Mucosa of stomach (tissue), 1 donor: Measurements from ENCODE around the gene AKR1B1.
A peak's percentile ranks its signal among the peaks of the same experiment; 100 is the strongest.

Experiments
- H3K27me3 ChIP-seq: one replicate; pipeline ENCODE4 v1.7.0; 2013; ENCODE audit warnings: mild to moderate bottlenecking, low read length; ENCODE audit not compliant: control insufficient read depth, insufficient read depth
- H3K36me3 ChIP-seq: one replicate; pipeline ENCODE4 v1.7.0; 2013; ENCODE audit warnings: low read length; ENCODE audit not compliant: control insufficient read depth, insufficient read depth
- H3K4me1 ChIP-seq: one replicate; pipeline ENCODE4 v1.7.0; 2013; ENCODE audit warnings: mild to moderate bottlenecking, low read length; ENCODE audit not compliant: control insufficient read depth, insufficient read depth
- H3K4me3 ChIP-seq: one replicate; pipeline ENCODE4 v1.7.0; 2013; ENCODE audit warnings: low read length
- H3K9ac ChIP-seq: one replicate; pipeline ENCODE4 v1.7.0; 2013; ENCODE audit warnings: mild to moderate bottlenecking, low read length, moderate library complexity
- H3K9me3 ChIP-seq: one replicate; pipeline ENCODE4 v1.7.0; 2013; ENCODE audit warnings: mild to moderate bottlenecking, low read length, moderate library complexity; ENCODE audit not compliant: control insufficient read depth
- donor health status: Pancreatic carcinoma.

Gene AKR1B1

DNA sequence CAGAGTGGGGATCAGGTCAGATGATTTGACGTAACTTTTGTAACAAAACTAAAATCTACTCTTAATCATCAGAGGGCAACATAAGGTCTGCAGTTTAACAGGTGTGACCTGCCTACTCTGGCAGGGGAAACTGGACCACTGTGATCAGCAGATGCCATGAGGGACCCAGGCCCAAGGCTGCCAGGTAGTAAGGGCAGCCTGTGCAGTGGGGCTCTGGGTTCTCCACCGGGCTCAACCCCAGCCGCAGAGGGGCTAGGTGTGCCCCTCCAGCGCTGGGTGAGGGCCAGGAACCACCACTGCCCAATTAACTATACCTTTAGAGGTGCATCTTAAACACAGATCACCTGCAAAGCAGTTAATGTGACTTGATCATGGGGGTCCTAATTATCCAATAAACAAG, 17.6 kb downstream of the AKR1B1 start:
- no peak overlapping the region for H3K9ac ChIP-seq
- no peak overlapping the region for H3K4me3 ChIP-seq
- no peaks in the 10 kb centered on the region for H3K9me3 ChIP-seq
- H3K36me3 ChIP-seq, result no peaks in the 10 kb centered on the region
- H3K27me3 ChIP-seq, result no peaks in the 10 kb centered on the region
- no peaks in the 10 kb centered on the region for H3K4me1 ChIP-seq

DNA sequence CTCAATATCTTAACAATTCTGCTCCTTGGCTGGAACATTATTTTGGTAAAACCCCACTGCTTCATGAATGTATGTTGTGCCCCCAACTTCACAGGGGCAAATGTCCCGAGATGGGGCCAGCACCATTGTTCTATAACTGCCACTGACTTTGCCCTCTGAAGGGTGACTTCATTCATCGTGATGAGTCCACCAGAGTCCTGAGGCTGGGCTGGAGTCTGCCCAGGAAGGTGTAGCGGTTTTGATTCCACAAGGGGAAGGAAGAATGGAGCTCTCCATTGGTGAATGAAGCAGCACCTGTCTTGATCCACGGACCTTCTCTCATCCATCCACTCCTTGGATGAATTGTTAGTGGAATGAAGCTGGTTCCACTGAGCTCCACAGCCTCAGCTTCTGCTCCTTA, 18.4 kb downstream of the AKR1B1 start:
- H3K27me3 ChIP-seq, result no peaks in the 10 kb centered on the region
- no peaks in the 10 kb centered on the region for H3K9me3 ChIP-seq
- no peak overlapping the region for H3K9ac ChIP-seq
- H3K4me1 ChIP-seq, result no peaks in the 10 kb centered on the region
- no peaks in the 10 kb centered on the region for H3K36me3 ChIP-seq
- H3K4me3 ChIP-seq, result no peak overlapping the region

DNA sequence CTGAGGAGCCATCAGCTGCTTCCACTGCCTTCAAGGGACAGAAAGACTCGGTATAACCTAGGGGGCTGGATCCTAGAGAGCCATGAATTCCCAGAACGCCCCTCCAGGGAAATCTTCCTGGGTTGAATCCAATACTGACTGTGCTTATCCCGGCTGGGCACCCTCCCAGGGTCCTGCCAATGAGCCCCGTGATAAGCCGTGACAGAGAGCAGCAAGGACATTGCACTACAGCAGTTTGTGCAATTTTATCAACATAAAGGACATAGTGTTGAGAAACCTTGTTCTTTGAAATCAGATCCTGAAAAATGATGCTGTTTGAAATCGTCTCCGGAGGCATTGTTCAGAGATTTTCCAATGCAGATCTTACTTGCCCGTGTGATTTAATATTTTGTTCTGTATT, 18.8 kb downstream of the AKR1B1 start:
- H3K36me3 ChIP-seq, result no peaks in the 10 kb centered on the region

DNA sequence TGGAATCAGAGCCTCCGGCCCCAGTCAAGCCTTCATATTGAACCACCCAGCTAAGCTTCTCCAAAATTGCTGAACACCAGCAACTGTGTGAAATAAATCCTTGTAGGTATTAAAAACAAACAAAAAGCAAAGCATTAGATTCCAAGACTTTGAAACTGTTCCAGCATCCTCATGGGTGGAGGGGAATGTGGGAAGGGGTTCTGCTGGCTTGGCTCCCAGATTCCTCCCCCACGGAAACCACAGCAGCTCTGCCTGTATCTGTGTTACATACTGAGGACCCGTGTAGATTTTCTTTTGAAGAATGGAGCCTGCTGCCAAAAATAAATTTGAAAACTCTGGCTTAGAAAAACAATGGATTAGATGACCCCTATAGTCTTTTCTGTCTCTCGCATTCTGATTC, 20.0 kb downstream of the AKR1B1 start:
- Histone ChIP-seq H3K9me3 (no peaks in the 10 kb centered on the region), H3K4me3 (no peak overlapping the region), H3K9ac (no peak overlapping the region), H3K4me1 (no peaks in the 10 kb centered on the region), H3K36me3 (no peaks in the 10 kb centered on the region), H3K27me3 (no peaks in the 10 kb centered on the region)

More for the DNA sequence above, 18.8 kb downstream of the AKR1B1 start:
- H3K27me3 ChIP-seq, result no peaks in the 10 kb centered on the region
- no peak overlapping the region for H3K4me3 ChIP-seq
- H3K9me3 ChIP-seq, result no peaks in the 10 kb centered on the region
- no peak overlapping the region for H3K9ac ChIP-seq
- H3K4me1 ChIP-seq, result no peaks in the 10 kb centered on the region

DNA sequence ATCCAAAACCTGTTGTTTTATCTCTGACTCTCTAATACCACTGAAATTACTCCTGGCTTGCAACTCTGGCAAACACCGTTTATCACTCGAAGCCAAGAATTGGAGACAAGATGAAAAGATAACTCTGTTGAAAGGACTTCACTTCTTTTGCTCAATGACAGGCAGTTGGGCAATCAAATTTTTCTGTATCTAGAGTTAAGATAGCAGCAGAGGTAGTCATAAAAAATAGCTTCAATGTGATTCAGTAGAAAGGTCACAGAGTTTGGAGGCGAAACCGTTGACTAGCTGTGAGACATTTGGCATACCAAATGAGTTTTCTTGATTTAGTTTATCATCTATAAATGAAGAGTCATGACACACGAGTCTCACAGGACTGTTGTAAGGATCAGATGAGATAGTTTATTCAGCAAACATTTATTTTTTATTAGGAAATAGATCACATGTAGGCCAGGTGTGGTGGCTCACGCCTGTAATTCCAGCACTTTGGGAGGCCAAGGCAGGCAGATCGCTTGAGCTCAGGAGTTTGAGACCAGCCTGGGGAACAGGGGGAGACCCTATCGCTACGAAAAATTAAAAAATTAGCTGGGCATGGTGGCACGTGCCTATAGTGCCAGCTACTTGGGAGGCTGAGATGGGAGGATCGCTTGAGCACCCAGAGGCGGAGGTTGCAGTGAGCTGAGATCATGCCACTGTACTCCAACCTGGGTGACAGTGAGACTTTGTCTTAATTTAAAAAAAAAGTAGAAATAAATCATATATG, 23.6 kb downstream of the AKR1B1 start:
- Histone ChIP-seq H3K4me1 (peaks cover 17% of the 10 kb centered on the region), H3K9me3 (no peaks in the 10 kb centered on the region), H3K4me3 (no peak overlapping the region), H3K9ac (no peak overlapping the region), H3K36me3 (no peaks in the 10 kb centered on the region), H3K27me3 (no peaks in the 10 kb centered on the region)

DNA sequence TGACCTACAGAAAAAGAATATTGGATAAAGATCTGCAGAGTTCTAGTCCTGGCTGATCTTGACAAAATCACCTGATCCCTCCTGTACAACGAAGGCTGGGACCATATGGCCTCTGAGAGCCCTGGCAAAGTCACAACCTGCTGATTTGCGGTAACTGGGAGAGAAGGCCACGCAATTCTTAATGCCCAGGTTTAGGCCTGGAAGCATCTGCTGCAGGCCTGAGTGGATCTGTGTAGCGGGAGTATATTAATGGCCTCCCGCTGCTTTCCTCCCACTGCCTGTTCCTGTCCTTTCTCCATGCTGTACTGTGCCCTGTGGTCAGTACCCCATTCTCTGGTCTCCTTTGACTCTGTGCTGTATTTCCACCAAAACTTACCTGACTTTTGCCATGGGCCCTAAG, 24.2 kb downstream of the AKR1B1 start:
- Histone ChIP-seq H3K9ac (no peak overlapping the region), H3K9me3 (no peaks in the 10 kb centered on the region), H3K36me3 (no peaks in the 10 kb centered on the region), H3K27me3 (no peaks in the 10 kb centered on the region), H3K4me3 (no peak overlapping the region), H3K4me1 (peaks cover 21% of the 10 kb centered on the region)

DNA sequence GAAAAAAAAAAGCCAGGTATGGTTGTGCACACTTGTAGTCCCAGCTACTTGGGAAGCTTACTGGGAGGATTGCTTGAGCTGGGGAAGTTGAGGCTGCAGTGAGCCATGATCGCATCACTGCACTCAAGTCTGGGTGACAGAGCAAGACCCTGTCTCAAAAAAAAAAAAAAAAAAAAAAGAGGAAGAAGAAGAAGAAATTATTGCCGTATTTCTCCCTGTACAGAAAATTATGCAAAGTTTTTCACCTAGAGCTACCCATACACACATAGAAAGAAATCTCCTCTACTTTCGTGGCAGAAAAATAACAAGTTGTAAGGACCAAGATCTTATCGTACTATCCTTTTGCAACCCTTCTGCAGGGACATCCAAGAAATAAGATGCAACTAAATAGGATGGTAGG, 25.5 kb downstream of the AKR1B1 start:
- no peaks in the 10 kb centered on the region for H3K36me3 ChIP-seq
- H3K9ac ChIP-seq, result no peak overlapping the region
- H3K9me3 ChIP-seq, result no peaks in the 10 kb centered on the region
- H3K4me3 ChIP-seq, result no peak overlapping the region
- no peaks in the 10 kb centered on the region for H3K27me3 ChIP-seq
- peaks cover 21% of the 10 kb centered on the region for H3K4me1 ChIP-seq

DNA sequence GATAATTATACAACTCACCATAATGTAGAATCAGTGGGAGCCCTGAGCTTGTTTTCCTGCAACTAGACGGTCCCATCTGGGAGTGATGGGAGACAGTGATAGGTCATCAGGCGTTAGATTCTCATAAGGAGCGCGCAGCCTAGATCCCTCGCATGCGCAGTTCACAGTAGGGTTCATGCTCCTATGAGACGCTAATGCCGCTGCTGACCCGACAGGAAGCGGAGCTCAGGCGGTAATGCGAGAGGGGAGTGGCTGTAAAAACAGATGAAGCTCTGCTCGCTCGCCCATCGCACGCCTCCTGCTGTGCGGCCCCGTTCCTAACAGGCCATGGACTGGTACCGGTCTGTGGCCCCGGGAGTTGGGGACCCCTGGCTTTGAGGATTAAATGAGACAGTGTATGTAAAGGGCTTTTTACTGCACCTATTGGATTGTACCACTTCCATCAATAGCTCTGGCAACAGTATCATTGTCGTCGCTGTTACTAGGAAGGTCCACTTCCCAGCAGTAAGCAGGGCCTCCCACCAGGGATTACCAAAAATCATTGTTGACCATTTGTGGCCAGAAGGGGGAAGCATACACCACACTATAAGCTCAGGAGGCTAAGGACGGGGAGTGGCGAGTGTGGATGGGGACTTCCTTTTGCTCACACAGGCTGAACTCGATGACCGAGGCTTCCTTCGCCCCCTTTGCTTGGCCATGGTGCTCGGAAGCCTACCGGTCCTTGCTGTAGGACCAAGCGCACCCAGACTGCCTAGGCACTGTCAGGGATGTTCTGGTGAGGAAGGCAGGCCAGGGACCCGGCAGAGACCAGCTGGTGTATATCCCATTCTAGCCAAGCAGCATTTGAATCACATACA, 26.4 kb downstream of the AKR1B1 start:
- Histone ChIP-seq H3K27me3 (no peaks in the 10 kb centered on the region), H3K4me3 (peak overlapping the region; percentile 6), H3K9ac (peak overlapping the region; percentile 48), H3K36me3 (no peaks in the 10 kb centered on the region), H3K9me3 (no peaks in the 10 kb centered on the region), H3K4me1 (peaks cover 21% of the 10 kb centered on the region)

DNA sequence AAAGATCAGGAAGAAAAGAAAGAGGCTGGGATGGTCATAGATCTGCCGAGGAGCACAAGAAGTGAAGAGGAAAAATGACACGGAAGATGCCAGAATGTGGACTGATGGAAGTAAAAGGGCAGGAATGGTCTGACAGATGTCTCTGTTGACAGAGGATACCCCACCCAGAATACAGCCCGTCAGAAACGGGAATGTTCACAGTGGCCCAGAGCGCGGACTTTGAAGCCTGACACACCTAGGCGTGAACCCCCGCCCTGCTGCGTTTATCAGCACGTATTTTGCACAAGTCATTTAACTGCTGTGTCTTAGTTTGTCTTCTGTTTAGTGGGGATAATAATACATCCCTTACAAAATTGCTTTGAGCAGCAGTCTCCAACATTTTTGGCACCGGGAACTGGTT, 27.1 kb downstream of the AKR1B1 start:
- no peaks in the 10 kb centered on the region for H3K27me3 ChIP-seq
- no peaks in the 10 kb centered on the region for H3K36me3 ChIP-seq
- H3K9ac ChIP-seq, result peak overlapping the region; percentile 14
- no peaks in the 10 kb centered on the region for H3K9me3 ChIP-seq
- no peak overlapping the region for H3K4me3 ChIP-seq
- H3K4me1 ChIP-seq, result peaks cover 21% of the 10 kb centered on the region

DNA sequence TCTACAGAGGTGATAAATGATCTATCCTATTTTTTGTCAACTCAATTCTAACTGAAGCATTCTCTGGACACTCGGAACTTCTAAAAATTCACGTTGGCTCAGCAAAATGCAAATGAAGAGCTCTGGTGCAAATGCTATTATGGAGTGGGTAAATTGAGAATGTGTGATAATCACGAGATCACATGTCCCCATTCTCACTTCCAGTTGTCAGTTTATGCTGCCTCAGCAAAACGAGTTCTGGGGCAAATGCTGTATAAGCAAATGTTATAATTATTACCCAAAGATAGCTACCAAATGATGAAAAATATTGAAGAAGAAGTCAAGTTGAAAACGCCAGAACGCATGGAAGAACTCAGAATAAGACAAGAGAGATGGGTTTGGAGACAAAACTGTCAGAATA, 29.4 kb downstream of the AKR1B1 start:
- Histone ChIP-seq H3K36me3 (no peaks in the 10 kb centered on the region), H3K9ac (no peak overlapping the region), H3K4me1 (peaks cover 21% of the 10 kb centered on the region), H3K4me3 (no peak overlapping the region), H3K9me3 (no peaks in the 10 kb centered on the region), H3K27me3 (no peaks in the 10 kb centered on the region)

DNA sequence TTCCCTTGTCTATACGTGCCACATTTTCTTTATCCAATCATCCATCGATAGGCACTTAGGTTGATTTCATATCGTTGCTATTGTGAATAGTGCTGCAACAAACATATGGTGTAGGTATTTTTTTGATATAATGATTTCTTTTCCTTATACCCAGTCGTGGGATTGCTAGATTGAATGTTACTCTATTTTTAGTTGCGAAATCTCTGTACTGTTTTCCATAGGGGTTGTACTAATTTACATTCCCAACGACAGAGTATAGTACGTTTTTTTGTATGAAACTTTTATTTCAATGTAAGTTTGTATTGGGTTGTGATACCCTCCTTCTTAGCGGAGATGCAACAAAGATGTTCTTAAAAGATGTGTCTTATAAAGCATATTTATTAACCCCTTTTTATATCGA, 30.0 kb downstream of the AKR1B1 start:
- Histone ChIP-seq H3K4me1 (peaks cover 21% of the 10 kb centered on the region), H3K9ac (no peak overlapping the region), H3K27me3 (no peaks in the 10 kb centered on the region), H3K9me3 (no peaks in the 10 kb centered on the region), H3K4me3 (no peak overlapping the region), H3K36me3 (no peaks in the 10 kb centered on the region)

DNA sequence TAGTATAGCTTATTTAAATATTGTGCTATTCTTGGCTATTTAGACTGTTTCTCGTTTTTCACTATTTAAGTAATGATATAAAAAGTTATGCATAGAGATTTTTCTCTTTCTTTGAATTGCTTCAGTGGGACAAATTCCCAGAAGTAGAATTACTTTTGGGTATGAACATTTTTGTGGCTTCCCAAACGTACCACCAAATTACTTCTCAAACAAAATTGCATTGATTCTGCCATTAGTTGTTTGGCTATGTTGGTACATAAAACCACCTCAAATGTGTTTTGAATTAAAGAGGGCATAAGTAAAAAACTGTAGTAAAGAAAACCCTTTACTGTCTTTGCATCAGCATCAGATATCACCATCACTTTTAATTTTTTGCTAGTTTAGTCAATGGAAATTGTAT, 31.0 kb downstream of the AKR1B1 start:
- no peaks in the 10 kb centered on the region for H3K9me3 ChIP-seq
- no peak overlapping the region for H3K4me3 ChIP-seq
- no peaks in the 10 kb centered on the region for H3K36me3 ChIP-seq
- H3K9ac ChIP-seq, result no peak overlapping the region
- no peaks in the 10 kb centered on the region for H3K27me3 ChIP-seq
- H3K4me1 ChIP-seq, result peaks cover 19% of the 10 kb centered on the region
